SK-N-MC (cell line): ENCODE measurements around the gene ARHGAP24.

Experiments used
- DNase-seq: peaks from one replicate; pipeline ENCODE4 v3.0.0-alpha.2; 2011; ENCODE audit warnings: low read depth, low spot score
- H3K27ac ChIP-seq: fragments of 200-600 bp; sonication (generic); 2 replicates; pipeline ENCODE4 v1.5.1; 2016; ENCODE audit warnings: mixed run types
- H3K36me3 ChIP-seq: fragments of 200-600 bp; sonication (generic); 2 replicates; pipeline ENCODE4 v1.6.1; 2017; ENCODE audit warnings: antibody characterized with exemption, low read length, mixed read lengths; ENCODE audit not compliant: insufficient read depth
- H3K4me3 ChIP-seq: fragments of 200-600 bp; sonication (generic); 2 replicates; pipeline ENCODE4 v1.5.1; 2016
- H3K9ac ChIP-seq: fragments of 200-600 bp; sonication (generic); 2 replicates; pipeline ENCODE4 v1.8.0; 2017; ENCODE audit warnings: mixed run types, mixed read lengths; ENCODE audit not compliant: insufficient read length
- H3K9me3 ChIP-seq: fragments of 200-600 bp; sonication (generic); 2 replicates; pipeline ENCODE4 v1.6.1; 2017; ENCODE audit warnings: low read depth, mild to moderate bottlenecking, antibody characterized with exemption, low read length, moderate library complexity, mixed read lengths
- EZH2 ChIP-seq: fragments of 200-600 bp; sonication (generic); IDR thresholded peaks from one replicate; pipeline ENCODE4 v1.6.1; 2017; ENCODE audit warnings: antibody characterized with exemption
- FOXP2 ChIP-seq: optimal IDR thresholded peaks from 2 replicates; pipeline ENCODE3; 2011; ENCODE audit warnings: mild to moderate bottlenecking, moderate library complexity; ENCODE audit not compliant: insufficient read depth; ENCODE audit errors: extremely low read length, control extremely low read depth
- POLR2AphosphoS5 ChIP-seq: IDR thresholded peaks from 2 replicates; pipeline ENCODE4 v1.6.1; 2012; ENCODE audit warnings: mild to moderate bottlenecking, low read depth, low read length, borderline replicate concordance

ARHGAP24 gene

DNA sequence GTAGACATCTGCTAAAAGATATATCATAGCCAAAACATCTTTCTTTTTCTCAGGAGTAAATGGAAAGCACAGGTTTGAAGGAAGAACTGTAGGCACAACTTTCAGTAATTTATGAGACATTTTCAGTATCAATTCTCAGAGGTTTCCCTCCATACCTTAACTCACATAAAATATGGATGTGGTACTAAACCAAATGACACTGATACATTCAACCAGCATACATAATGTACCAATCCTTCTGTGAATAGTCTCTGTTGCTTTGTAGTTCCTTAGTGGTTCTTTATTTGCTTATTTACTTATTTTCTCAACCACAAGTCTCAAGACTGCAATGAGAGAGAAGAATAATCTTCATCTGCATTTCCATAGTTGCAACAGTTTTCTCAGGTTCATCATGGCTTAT is 96.1 kb downstream of the ARHGAP24 start:
- Histone ChIP-seq H3K36me3 (no peaks in the 10 kb centered on the region), H3K9me3 (no peaks in the 10 kb centered on the region), H3K4me3 (no peak overlapping the region), H3K9ac (no peak overlapping the region), H3K27ac (no peak overlapping the region)
- no peak for TF ChIP-seq POLR2AphosphoS5
- DNase-seq = no peak

- TF ChIP-seq EZH2 (no peak), FOXP2 (no peak), POLR2AphosphoS5 (no peak)
- Histone ChIP-seq H3K4me3 (no peak overlapping the region), H3K27ac (no peak overlapping the region), H3K36me3 (no peaks in the 10 kb centered on the region), H3K9ac (no peak overlapping the region), H3K9me3 (no peaks in the 10 kb centered on the region)
- no peak for DNase-seq
Observed at GRCh38 chr4:85573270-85573669, 98.3 kb downstream of the ARHGAP24 start.

DNA sequence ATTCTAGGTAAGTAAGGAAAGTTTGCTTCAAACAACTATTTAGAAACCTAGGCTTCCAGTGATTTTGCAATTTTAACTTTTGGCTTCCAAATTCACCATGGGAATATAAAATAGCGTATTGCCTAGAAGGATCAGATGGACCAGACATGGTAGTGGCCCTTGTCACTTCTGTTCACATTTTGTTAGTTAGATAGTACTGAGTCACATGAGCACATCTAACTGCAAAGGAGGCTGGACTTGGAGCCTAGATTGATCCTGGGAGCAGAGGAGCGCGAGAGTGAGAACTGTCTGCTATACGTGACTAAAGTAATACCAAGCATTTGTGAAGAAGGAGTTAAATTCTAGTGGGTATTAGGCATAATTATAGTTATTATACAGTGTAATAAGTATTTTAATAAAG is 102.4 kb downstream of the ARHGAP24 start:
- Histone ChIP-seq H3K9me3 (no peaks in the 10 kb centered on the region), H3K4me3 (no peak overlapping the region), H3K27ac (no peak overlapping the region), H3K9ac (no peak overlapping the region), H3K36me3 (no peaks in the 10 kb centered on the region)
- TF ChIP-seq FOXP2 (no peak), POLR2AphosphoS5 (no peak), EZH2 (no peak)
- no peak for DNase-seq

DNA sequence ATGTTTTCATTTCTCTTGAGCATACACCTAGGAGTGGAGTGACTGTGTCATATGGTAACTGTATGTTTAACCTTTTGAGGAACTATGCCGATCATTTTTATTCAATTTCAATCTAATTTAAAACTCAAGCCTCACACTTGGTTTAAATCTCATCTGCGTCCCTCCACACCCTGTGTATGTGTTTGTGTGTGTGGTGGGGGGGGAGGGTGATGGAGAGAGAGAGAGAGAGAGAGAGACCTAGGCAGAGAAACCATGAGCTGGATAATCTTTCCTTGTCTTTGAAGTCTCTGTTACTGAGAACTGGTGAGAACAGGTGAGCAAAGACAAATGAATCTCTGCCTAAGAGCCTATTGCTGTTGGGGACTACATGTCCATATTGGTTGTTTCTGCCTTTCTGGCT is 105.0 kb downstream of the ARHGAP24 start:
- Histone ChIP-seq H3K9ac (no peak overlapping the region), H3K9me3 (no peaks in the 10 kb centered on the region), H3K4me3 (no peak overlapping the region), H3K36me3 (no peaks in the 10 kb centered on the region), H3K27ac (no peak overlapping the region)
- no peak for DNase-seq
- TF ChIP-seq POLR2AphosphoS5 = no peak
- TF ChIP-seq EZH2 = no peak
- TF ChIP-seq FOXP2 = no peak

- Histone ChIP-seq H3K9ac (no peak overlapping the region), H3K36me3 (no peaks in the 10 kb centered on the region), H3K27ac (no peak overlapping the region), H3K9me3 (no peaks in the 10 kb centered on the region), H3K4me3 (no peak overlapping the region)
- DNase-seq = no peak
- TF ChIP-seq EZH2 = no peak
- TF ChIP-seq FOXP2 = no peak
- TF ChIP-seq POLR2AphosphoS5 = no peak
Observed at GRCh38 chr4:85580489-85580888, 105.5 kb downstream of the ARHGAP24 start.

GRCh38 chr4:85587952-85588351 is 113.0 kb downstream of the ARHGAP24 start:
- no peak overlapping the region for H3K9ac ChIP-seq
- TF ChIP-seq POLR2AphosphoS5 = no peak
- H3K4me3 ChIP-seq = no peak overlapping the region
- no peaks in the 10 kb centered on the region for H3K9me3 ChIP-seq
- H3K36me3 ChIP-seq = no peaks in the 10 kb centered on the region
- no peak for DNase-seq
- no peak overlapping the region for H3K27ac ChIP-seq

- 0 out of 2 replicates have a peak overlapping the region, but pooled peaks have one; percentile 5 for H3K27ac ChIP-seq
- H3K4me3 ChIP-seq = no peak overlapping the region
- no peaks in the 10 kb centered on the region for H3K9me3 ChIP-seq
- DNase-seq = no peak
- H3K9ac ChIP-seq = no peak overlapping the region
- no peak for TF ChIP-seq EZH2
- TF ChIP-seq POLR2AphosphoS5 = no peak
- no peak for TF ChIP-seq FOXP2
- H3K36me3 ChIP-seq = no peaks in the 10 kb centered on the region
Observed at GRCh38 chr4:85591406-85592098, 116.6 kb downstream of the ARHGAP24 start.

DNA sequence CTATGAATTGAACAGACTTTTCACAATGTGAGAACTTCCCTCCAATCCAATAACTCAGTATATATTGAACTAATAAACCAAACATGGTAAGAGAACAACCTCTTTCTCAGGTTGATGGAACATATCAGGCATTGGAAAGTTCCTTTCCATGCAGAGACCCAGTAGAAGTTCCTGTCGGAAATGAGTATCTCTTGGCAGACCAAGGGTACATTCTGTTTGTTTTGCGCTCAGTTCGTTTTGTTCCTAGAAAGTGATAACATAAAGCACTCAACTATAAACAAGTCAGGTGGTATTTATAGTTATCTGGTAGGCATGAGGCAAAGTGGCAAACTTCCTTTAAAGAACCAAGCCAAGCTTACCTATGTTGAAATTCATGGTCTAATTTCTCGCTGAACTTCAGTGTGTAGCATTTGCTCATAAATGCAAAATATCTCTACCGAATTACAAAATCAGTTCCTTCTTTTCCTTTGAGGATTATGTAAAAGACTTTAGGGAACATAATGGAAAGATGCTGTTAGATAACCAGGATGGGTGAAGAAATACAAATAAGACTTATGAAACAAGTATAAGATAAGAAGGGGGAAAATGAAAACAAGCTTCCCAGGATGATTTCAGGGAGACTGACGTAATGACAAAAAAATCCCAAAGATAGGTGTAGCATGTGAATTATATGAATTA is 120.3 kb downstream of the ARHGAP24 start:
- no peak for DNase-seq
- Histone ChIP-seq H3K9me3 (no peaks in the 10 kb centered on the region), H3K4me3 (no peak overlapping the region)

More for the DNA sequence above, 120.3 kb downstream of the ARHGAP24 start:
- H3K9ac ChIP-seq = no peak overlapping the region
- TF ChIP-seq POLR2AphosphoS5 (no peak), EZH2 (no peak), FOXP2 (no peak)
- no peak overlapping the region for H3K27ac ChIP-seq
- H3K36me3 ChIP-seq = no peaks in the 10 kb centered on the region
